ENCODE results near the gene UTF1.

The UTF1 gene

GRCh38 chr10:133277993-133278576 is 48.1 kb downstream of the UTF1 start:
- no peaks in the 10 kb centered on the region for H3K27me3 ChIP-seq (replicated peaks; ENCODE audit: control insufficient read depth, insufficient read depth, low read length, poor library complexity, severe bottlenecking)
- peaks cover 26% of the 10 kb centered on the region for H3K36me3 ChIP-seq (ENCODE audit: control insufficient read depth, insufficient read depth, low read length)
- H3K4me1 ChIP-seq (ENCODE audit: control insufficient read depth, insufficient read depth, low read length, poor library complexity, severe bottlenecking), result peaks cover 52% of the 10 kb centered on the region
- H3K27ac ChIP-seq (ENCODE audit: insufficient read depth, low read length, poor library complexity, severe bottlenecking), result peak overlapping the region; percentile 96
- peak overlapping the region; percentile 17 for H3K4me3 ChIP-seq (ENCODE audit: insufficient read depth, low read depth, low read length, poor library complexity, severe bottlenecking)
- H3K9me3 ChIP-seq (ENCODE audit: control insufficient read depth, low read length), result no peaks in the 10 kb centered on the region
- DNase-seq, result no peak

DNA sequence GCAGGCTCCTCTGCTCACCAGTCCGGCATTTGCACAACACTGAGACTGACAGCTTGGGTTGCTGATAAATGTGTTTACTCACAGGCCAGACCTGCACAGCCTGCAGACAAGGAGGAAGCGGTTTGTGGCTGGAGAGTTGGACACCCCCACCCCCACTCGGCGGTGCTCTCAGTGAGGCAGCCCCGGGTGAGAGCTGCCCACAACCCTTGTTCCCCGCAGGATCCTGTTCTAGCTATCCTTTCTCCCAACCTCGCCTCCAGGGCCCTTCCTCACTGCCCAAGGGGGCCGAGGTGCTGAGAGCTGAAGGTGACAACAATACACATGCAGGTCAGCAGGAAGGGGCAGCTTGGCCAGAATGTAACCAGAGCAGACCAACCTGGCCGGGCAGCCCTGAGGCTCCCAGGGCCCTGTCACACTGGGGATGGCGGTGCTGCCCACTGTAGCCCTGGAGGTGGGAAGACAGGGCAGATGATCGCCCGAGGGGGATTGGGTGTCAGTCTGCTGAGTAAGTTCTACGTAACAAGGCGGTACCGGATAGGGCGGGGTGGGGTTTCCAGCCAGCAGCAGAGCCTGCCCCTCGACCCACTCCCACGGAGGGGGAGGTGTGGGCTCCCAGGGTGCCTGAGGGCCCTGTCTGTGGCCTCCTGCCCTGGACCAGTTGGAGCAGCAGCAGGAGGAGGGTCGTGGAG is 48.7 kb downstream of the UTF1 start:
- H3K9me3 ChIP-seq (ENCODE audit: control insufficient read depth, low read length), result no peaks in the 10 kb centered on the region
- H3K27ac ChIP-seq (ENCODE audit: insufficient read depth, low read length, poor library complexity, severe bottlenecking), result peak overlapping the region; percentile 96
- DNase-seq, result peak; percentile 62 to 72 (median 71)
- H3K4me1 ChIP-seq (ENCODE audit: control insufficient read depth, insufficient read depth, low read length, poor library complexity, severe bottlenecking), result peaks cover 50% of the 10 kb centered on the region
- peaks cover 26% of the 10 kb centered on the region for H3K36me3 ChIP-seq (ENCODE audit: control insufficient read depth, insufficient read depth, low read length)
- peak overlapping the region; percentile 17 for H3K4me3 ChIP-seq (ENCODE audit: insufficient read depth, low read depth, low read length, poor library complexity, severe bottlenecking)
- H3K27me3 ChIP-seq (replicated peaks; ENCODE audit: control insufficient read depth, insufficient read depth, low read length, poor library complexity, severe bottlenecking), result no peaks in the 10 kb centered on the region

GRCh38 chr10:133279326-133280226 is 49.6 kb downstream of the UTF1 start:
- H3K9me3 ChIP-seq (ENCODE audit: control insufficient read depth, low read length), result no peaks in the 10 kb centered on the region
- peaks cover 43% of the 10 kb centered on the region for H3K4me1 ChIP-seq (ENCODE audit: control insufficient read depth, insufficient read depth, low read length, poor library complexity, severe bottlenecking)
- no peak overlapping the region for H3K4me3 ChIP-seq (ENCODE audit: insufficient read depth, low read depth, low read length, poor library complexity, severe bottlenecking)
- no peaks in the 10 kb centered on the region for H3K27me3 ChIP-seq (replicated peaks; ENCODE audit: control insufficient read depth, insufficient read depth, low read length, poor library complexity, severe bottlenecking)
- no peak for DNase-seq
- H3K36me3 ChIP-seq (ENCODE audit: control insufficient read depth, insufficient read depth, low read length), result peaks cover 31% of the 10 kb centered on the region
- peak overlapping the region; percentile 96 for H3K27ac ChIP-seq (ENCODE audit: insufficient read depth, low read length, poor library complexity, severe bottlenecking)

GRCh38 chr10:133280391-133281059 is 50.5 kb downstream of the UTF1 start:
- H3K4me1 ChIP-seq (ENCODE audit: control insufficient read depth, insufficient read depth, low read length, poor library complexity, severe bottlenecking), result peaks cover 36% of the 10 kb centered on the region
- H3K36me3 ChIP-seq (ENCODE audit: control insufficient read depth, insufficient read depth, low read length), result peaks cover 41% of the 10 kb centered on the region
- DNase-seq, result no peak
- H3K4me3 ChIP-seq (ENCODE audit: insufficient read depth, low read depth, low read length, poor library complexity, severe bottlenecking), result no peak overlapping the region
- no peaks in the 10 kb centered on the region for H3K27me3 ChIP-seq (replicated peaks; ENCODE audit: control insufficient read depth, insufficient read depth, low read length, poor library complexity, severe bottlenecking)
- H3K27ac ChIP-seq (ENCODE audit: insufficient read depth, low read length, poor library complexity, severe bottlenecking), result peak overlapping the region; percentile 22
- no peaks in the 10 kb centered on the region for H3K9me3 ChIP-seq (ENCODE audit: control insufficient read depth, low read length)

GRCh38 chr10:133281084-133281483 is 51.1 kb downstream of the UTF1 start:
- Histone ChIP-seq H3K36me3 (ENCODE audit: control insufficient read depth, insufficient read depth, low read length) (peaks cover 46% of the 10 kb centered on the region), H3K4me1 (ENCODE audit: control insufficient read depth, insufficient read depth, low read length, poor library complexity, severe bottlenecking) (peaks cover 33% of the 10 kb centered on the region), H3K4me3 (ENCODE audit: insufficient read depth, low read depth, low read length, poor library complexity, severe bottlenecking) (no peak overlapping the region), H3K9me3 (ENCODE audit: control insufficient read depth, low read length) (no peaks in the 10 kb centered on the region), H3K27ac (ENCODE audit: insufficient read depth, low read length, poor library complexity, severe bottlenecking) (no peak overlapping the region), H3K27me3 (replicated peaks; ENCODE audit: control insufficient read depth, insufficient read depth, low read length, poor library complexity, severe bottlenecking) (no peaks in the 10 kb centered on the region)
- DNase-seq, result no peak
